GM12878 (cell line): Measurements from ENCODE around the gene ITGB8. TPM values are rescaled to one million over a fixed set of nuclear protein-coding genes. Genes with fewer than 3 reads are reported as not detected.

ENCODE experiments used
- ATAC-seq: fragments of 200-7000 bp; cut with Tn5 transposase; 3 replicates; pipeline ENCODE4 v1.9.1; 2020; ENCODE audit warnings: mild to moderate bottlenecking, moderate library complexity
- BruUV-seq: library from RNA; stranded (reverse); fragments of 400-500 nt; replicated peaks from 2 replicates; lab custom pipeline; 2021; lab: Mats Ljungman, UMichigan
- CTCF ChIA-PET: fragments of 300-600 bp; sonication (Branson Sonifier 250); formaldehyde crosslinking; extraction: SDS; loops from one replicate; lab custom pipeline; 2021; ENCODE audit warnings: inconsistent platforms; lab: Yijun Ruan, JAX
- POLR2A ChIA-PET: fragments of 350-600 bp; formaldehyde crosslinking; extraction: SDS; loops from one replicate; lab custom pipeline; 2021; ENCODE audit warnings: inconsistent platforms; lab: Charles Lee
- RAD21 ChIA-PET: fragments of 300-600 bp; sonication (Branson Sonifier 250); formaldehyde crosslinking; loops from one replicate; lab custom pipeline; 2023; ENCODE audit warnings: antibody characterized with exemption; ENCODE audit not compliant: unreplicated experiment; lab: Charles Lee
- SMC1A ChIA-PET: fragments of 300-600 bp; sonication (Branson Sonifier 250); formaldehyde crosslinking; loops from one replicate; lab custom pipeline; 2023; ENCODE audit not compliant: unreplicated experiment, uncharacterized antibody; lab: Charles Lee
- DNase-seq: peaks from one replicate; pipeline ENCODE4 v3.0.0-alpha.2; 2011; ENCODE audit warnings: low read depth, low spot score
- FAIRE-seq: peaks from 3 replicates; lab custom pipeline; 2011; peaks lifted over from hg19 to GRCh38; lab: Jason Lieb, UNC
- H2AFZ ChIP-seq: 2 replicates; pipeline ENCODE4 v1.6.0; 2011; ENCODE audit warnings: low read depth, low read length, control low read depth; ENCODE audit not compliant: control insufficient read depth
- H3K27ac ChIP-seq: 2 replicates; pipeline ENCODE4 v1.5.1; 2011; ENCODE audit warnings: control low read depth; ENCODE audit not compliant: control insufficient read depth, insufficient read depth
- H3K27me3 ChIP-seq, 2 experiments: replicated peaks in 1 of 2; 2 replicates each; pipeline versions ENCODE4 v1.6.0 to v1.6.1; 2011; ENCODE audit warnings: low read length in 1 of 2; ENCODE audit not compliant: control insufficient read depth in 2 of 2, insufficient read depth in 2 of 2
- H3K36me3 ChIP-seq, 2 experiments: 2 replicates each; pipeline ENCODE4 v1.5.1; 2011; ENCODE audit warnings: low read length in 1 of 2; ENCODE audit not compliant: control insufficient read depth in 2 of 2, insufficient read depth in 2 of 2
- H3K4me1 ChIP-seq: 2 replicates; pipeline ENCODE4 v1.6.1; 2011; ENCODE audit warnings: mild to moderate bottlenecking, low read length, moderate library complexity, mixed read lengths; ENCODE audit not compliant: control insufficient read depth, insufficient read depth
- H3K4me2 ChIP-seq: 2 replicates; pipeline ENCODE4 v1.6.0; 2011; ENCODE audit warnings: control low read depth; ENCODE audit not compliant: control insufficient read depth, insufficient read depth
- H3K4me3 ChIP-seq: fragments of 200-600 bp; sonication (generic); 2 replicates; pipeline ENCODE4 v1.5.1; 2016
- H3K79me2 ChIP-seq: 2 replicates; pipeline ENCODE4 v1.6.0; 2011; ENCODE audit warnings: low read length; ENCODE audit not compliant: control insufficient read depth, insufficient read depth
- H3K9ac ChIP-seq: 2 replicates; pipeline ENCODE4 v1.8.0; 2011; ENCODE audit warnings: low read length, control low read depth, mixed read lengths; ENCODE audit not compliant: control insufficient read depth, insufficient read depth
- H3K9me3 ChIP-seq: replicated peaks from 3 replicates; pipeline ENCODE4 v1.5.1; 2011; ENCODE audit warnings: mild to moderate bottlenecking, low read length; ENCODE audit not compliant: control insufficient read depth, insufficient read depth
- H4K20me1 ChIP-seq: 2 replicates; pipeline ENCODE4 v1.6.0; 2011; ENCODE audit not compliant: control insufficient read depth, insufficient read depth
- CHD2 ChIP-seq: IDR thresholded peaks from 2 replicates; pipeline ENCODE4 v1.6.1; 2011; ENCODE audit warnings: low read depth, low read length, improper control_type of control experiment, borderline replicate concordance
- CREM ChIP-seq: IDR thresholded peaks from 2 replicates; pipeline ENCODE4 v1.6.1; 2014; ENCODE audit warnings: antibody characterized with exemption, low read depth
- GABPA ChIP-seq: IDR thresholded peaks from 2 replicates; pipeline ENCODE4 v1.6.1; 2014; ENCODE audit warnings: antibody characterized with exemption, low read depth, mild to moderate bottlenecking, inconsistent platforms
- IRF4 ChIP-seq: IDR thresholded peaks from 2 replicates; pipeline ENCODE4 v1.6.1; 2011; ENCODE audit warnings: low read depth, low read length
- JUNB ChIP-seq: IDR thresholded peaks from 2 replicates; pipeline ENCODE4 v1.6.1; 2016; ENCODE audit warnings: antibody characterized with exemption, mild to moderate bottlenecking
- KAT2A ChIP-seq: conservative IDR thresholded peaks from 2 replicates; pipeline ENCODE4 v1.6.1; 2011; ENCODE audit warnings: low read depth, low read length; ENCODE audit not compliant: control insufficient read depth
- MEF2B ChIP-seq: fragments of 450-650 bp; IDR thresholded peaks from 2 replicates; pipeline ENCODE4 v1.6.1; 2018; ENCODE audit warnings: mild to moderate bottlenecking, moderate library complexity; ENCODE audit not compliant: partially characterized antibody, poor library complexity, severe bottlenecking
- MYC ChIP-seq: IDR thresholded peaks from 2 replicates; pipeline ENCODE4 v1.6.1; 2011; ENCODE audit warnings: mild to moderate bottlenecking, low read length, moderate library complexity, inconsistent platforms; ENCODE audit not compliant: insufficient read depth, insufficient replicate concordance, insufficient read length, severe bottlenecking
- RB1 ChIP-seq: fragments of 450-650 bp; formaldehyde crosslinking; IDR thresholded peaks from 2 replicates; pipeline ENCODE4 v1.6.1; 2017; ENCODE audit warnings: mild to moderate bottlenecking, borderline replicate concordance
- RFX5 ChIP-seq: IDR thresholded peaks from 2 replicates; pipeline ENCODE4 v1.6.1; 2011; ENCODE audit warnings: low read depth, low read length, improper control_type of control experiment
- SREBF2 ChIP-seq: IDR thresholded peaks from 2 replicates; pipeline ENCODE4 v1.6.1; 2012; ENCODE audit warnings: mild to moderate bottlenecking, low read length
- ZNF217 ChIP-seq: fragments of 450-650 bp; IDR thresholded peaks from 2 replicates; pipeline ENCODE4 v1.6.1; 2017; ENCODE audit warnings: antibody characterized with exemption, mild to moderate bottlenecking
- WGBS: methylation state at CpG from one replicate; pipeline ENCODE4 v1.1.6; 2016; ENCODE audit warnings: low lambda C conversion rate; ENCODE audit not compliant: insufficient replicate concordance, insufficient coverage; ENCODE audit errors: missing lambda C conversion rate; 5-methylcytosine and 5-hydroxymethylcytosine counted together
- in situ Hi-C: fragments of 300-500 bp; cut with MboI; formaldehyde crosslinking; loops from 9 replicates; pipeline ENCODE4 v1.14.3; 2018; ENCODE audit warnings: mixed read lengths
- intact Hi-C: fragments of 100-400 bp; cut with micrococcal nuclease; formaldehyde crosslinking; loops from one replicate; pipeline ENCODE4 v1.14.2; 2022; ENCODE audit not compliant: unreplicated experiment
- polyA plus RNA-seq, 11 experiments: library from polyadenylated mRNA; depleted of rRNA in 4 of 11; unstranded in 6 of 11; stranded (reverse) in 5 of 11; fragments of >200 nt; fragmentation: Nextera tagmentation in 4 of 11; fragmentation: Illumina TruSeq in 1 of 11; extraction: Ambion mirVana in 4 of 11; extraction: Trizol in 1 of 11; gene quantifications; 1 replicate in 1 of 11; 2 replicates in 10 of 11; pipeline versions ENCODE4 v1.2.1 to v1.2.3, GENCODE V29; 2011 to 2016; ENCODE audit warnings: inconsistent platforms in 2 of 11, missing spikeins in 2 of 11, low read depth in 1 of 11
- total RNA-seq, 4 experiments: library from RNA; depleted of rRNA in 3 of 4; stranded (reverse); fragments of >200 nt in 3 of 4; fragmentation: Illumina TruSeq in 1 of 4; extraction: Trizol in 1 of 4; gene quantifications; 2 replicates each; pipeline versions ENCODE4 v1.2.1 to v1.2.3, GENCODE V29; 2013 to 2021
- TF ChIP-seq, protein P1 (sequence below): fragments of 450-650 bp; IDR thresholded peaks from 2 replicates; pipeline ENCODE4 v1.6.1; 2016; ENCODE audit warnings: mild to moderate bottlenecking, moderate library complexity, borderline replicate concordance
- TF ChIP-seq, protein P2 (sequence below): fragments of 450-650 bp; formaldehyde crosslinking; IDR thresholded peaks from 2 replicates; pipeline ENCODE4 v1.5.0; 2022; ENCODE audit warnings: mild to moderate bottlenecking, missing genetic modification characterization

ITGB8 gene
- total and polyA plus RNA-seq, 10 of the 15 experiments (the other 5 are each of a cell fraction or from before 2014, with no cell fraction given) = 0.37 to 26.2 (median 1.5) TPM

GRCh38 chr7:20316706-20317105 is 14.0 kb upstream of the ITGB8 start:
- ChIA-PET SMC1A (interaction anchor here (0.7 to 10.0 kb wide), 23 partner anchors 10 to 607 kb away, joined by 3 to 129 read pairs (median 4); partner anchors contain the start of gene MACC1), RAD21 (interaction anchor here (0.6 to 4.1 kb wide), 17 partner anchors 10 to 603 kb away, joined by 3 to 32 read pairs (median 4); partner anchors contain the start of gene ITGB8), CTCF (interaction anchor here (0.6 to 8.7 kb wide), 12 partner anchors 9 to 603 kb away, joined by 3 to 113 read pairs (median 4); no protein-coding TSS in a partner anchor), POLR2A (interaction anchor here (0.6 to 2.3 kb wide), 10 partner anchors 10 to 461 kb away, joined by 3 to 11 read pairs (median 6); partner anchors contain the start of gene ITGB8)
- H3K9ac ChIP-seq = no peak overlapping the region
- H3K27me3 ChIP-seq = no peaks in the 10 kb centered on the region
- H3K4me3 ChIP-seq = no peak overlapping the region
- in situ Hi-C loops = loop anchor here (5.0 to 10.0 kb wide), 2 partner anchors 334 to 562 kb away; no protein-coding TSS in a partner anchor
- no peak for FAIRE-seq
- BruUV-seq = no TSS peak
- intact Hi-C loops = no loop called here
- 74% methylated on average over 4 of the region's 4 CpGs for WGBS
- no peak for ATAC-seq
- no peak overlapping the region for H2AFZ ChIP-seq
- no peak for DNase-seq
- H3K9me3 ChIP-seq = no peaks in the 10 kb centered on the region
- H3K4me2 ChIP-seq = no peak overlapping the region
- H3K4me1 ChIP-seq = no peaks in the 10 kb centered on the region
- no peak overlapping the region for H3K27ac ChIP-seq
- no peaks in the 10 kb centered on the region for H3K36me3 ChIP-seq
- no peaks in the 10 kb centered on the region for H3K79me2 ChIP-seq
- no peaks in the 10 kb centered on the region for H4K20me1 ChIP-seq
- no peak for TF ChIP-seq JUNB
- no peak for TF ChIP-seq KAT2A
- TF ChIP-seq GABPA = no peak
- no peak for TF ChIP-seq IRF4
- TF ChIP-seq MEF2B = no peak
- no peak for TF ChIP-seq CHD2
- TF ChIP-seq, protein P1, sequence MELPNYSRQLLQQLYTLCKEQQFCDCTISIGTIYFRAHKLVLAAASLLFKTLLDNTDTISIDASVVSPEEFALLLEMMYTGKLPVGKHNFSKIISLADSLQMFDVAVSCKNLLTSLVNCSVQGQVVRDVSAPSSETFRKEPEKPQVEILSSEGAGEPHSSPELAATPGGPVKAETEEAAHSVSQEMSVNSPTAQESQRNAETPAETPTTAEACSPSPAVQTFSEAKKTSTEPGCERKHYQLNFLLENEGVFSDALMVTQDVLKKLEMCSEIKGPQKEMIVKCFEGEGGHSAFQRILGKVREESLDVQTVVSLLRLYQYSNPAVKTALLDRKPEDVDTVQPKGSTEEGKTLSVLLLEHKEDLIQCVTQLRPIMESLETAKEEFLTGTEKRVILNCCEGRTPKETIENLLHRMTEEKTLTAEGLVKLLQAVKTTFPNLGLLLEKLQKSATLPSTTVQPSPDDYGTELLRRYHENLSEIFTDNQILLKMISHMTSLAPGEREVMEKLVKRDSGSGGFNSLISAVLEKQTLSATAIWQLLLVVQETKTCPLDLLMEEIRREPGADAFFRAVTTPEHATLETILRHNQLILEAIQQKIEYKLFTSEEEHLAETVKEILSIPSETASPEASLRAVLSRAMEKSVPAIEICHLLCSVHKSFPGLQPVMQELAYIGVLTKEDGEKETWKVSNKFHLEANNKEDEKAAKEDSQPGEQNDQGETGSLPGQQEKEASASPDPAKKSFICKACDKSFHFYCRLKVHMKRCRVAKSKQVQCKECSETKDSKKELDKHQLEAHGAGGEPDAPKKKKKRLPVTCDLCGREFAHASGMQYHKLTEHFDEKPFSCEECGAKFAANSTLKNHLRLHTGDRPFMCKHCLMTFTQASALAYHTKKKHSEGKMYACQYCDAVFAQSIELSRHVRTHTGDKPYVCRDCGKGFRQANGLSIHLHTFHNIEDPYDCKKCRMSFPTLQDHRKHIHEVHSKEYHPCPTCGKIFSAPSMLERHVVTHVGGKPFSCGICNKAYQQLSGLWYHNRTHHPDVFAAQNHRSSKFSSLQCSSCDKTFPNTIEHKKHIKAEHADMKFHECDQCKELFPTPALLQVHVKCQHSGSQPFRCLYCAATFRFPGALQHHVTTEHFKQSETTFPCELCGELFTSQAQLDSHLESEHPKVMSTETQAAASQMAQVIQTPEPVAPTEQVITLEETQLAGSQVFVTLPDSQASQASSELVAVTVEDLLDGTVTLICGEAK = no peak
- TF ChIP-seq RB1 = no peak
- no peak for TF ChIP-seq SREBF2
- TF ChIP-seq RFX5 = no peak
- no peak for TF ChIP-seq MYC
- no peak for TF ChIP-seq ZNF217
- TF ChIP-seq, protein P2, sequence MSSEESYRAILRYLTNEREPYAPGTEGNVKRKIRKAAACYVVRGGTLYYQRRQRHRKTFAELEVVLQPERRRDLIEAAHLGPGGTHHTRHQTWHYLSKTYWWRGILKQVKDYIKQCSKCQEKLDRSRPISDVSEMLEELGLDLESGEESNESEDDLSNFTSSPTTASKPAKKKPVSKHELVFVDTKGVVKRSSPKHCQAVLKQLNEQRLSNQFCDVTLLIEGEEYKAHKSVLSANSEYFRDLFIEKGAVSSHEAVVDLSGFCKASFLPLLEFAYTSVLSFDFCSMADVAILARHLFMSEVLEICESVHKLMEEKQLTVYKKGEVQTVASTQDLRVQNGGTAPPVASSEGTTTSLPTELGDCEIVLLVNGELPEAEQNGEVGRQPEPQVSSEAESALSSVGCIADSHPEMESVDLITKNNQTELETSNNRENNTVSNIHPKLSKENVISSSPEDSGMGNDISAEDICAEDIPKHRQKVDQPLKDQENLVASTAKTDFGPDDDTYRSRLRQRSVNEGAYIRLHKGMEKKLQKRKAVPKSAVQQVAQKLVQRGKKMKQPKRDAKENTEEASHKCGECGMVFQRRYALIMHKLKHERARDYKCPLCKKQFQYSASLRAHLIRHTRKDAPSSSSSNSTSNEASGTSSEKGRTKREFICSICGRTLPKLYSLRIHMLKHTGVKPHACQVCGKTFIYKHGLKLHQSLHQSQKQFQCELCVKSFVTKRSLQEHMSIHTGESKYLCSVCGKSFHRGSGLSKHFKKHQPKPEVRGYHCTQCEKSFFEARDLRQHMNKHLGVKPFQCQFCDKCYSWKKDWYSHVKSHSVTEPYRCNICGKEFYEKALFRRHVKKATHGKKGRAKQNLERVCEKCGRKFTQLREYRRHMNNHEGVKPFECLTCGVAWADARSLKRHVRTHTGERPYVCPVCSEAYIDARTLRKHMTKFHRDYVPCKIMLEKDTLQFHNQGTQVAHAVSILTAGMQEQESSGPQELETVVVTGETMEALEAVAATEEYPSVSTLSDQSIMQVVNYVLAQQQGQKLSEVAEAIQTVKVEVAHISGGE = no peak
- no peak for TF ChIP-seq CREM
